ENCODE measurements around the gene DLX6. TPM values are rescaled to one million over a fixed set of nuclear protein-coding genes. Genes with fewer than 3 reads are reported as not detected.
"Not testable (repeated sequence)": the region's sequence is repeated elsewhere in the genome, so short reads cannot be mapped to it uniquely, and the experiment has no call there.

Gene DLX6
- polyA plus RNA-seq, 5 donors = 0.05 to 0.10 TPM; not detected in 3

DNA sequence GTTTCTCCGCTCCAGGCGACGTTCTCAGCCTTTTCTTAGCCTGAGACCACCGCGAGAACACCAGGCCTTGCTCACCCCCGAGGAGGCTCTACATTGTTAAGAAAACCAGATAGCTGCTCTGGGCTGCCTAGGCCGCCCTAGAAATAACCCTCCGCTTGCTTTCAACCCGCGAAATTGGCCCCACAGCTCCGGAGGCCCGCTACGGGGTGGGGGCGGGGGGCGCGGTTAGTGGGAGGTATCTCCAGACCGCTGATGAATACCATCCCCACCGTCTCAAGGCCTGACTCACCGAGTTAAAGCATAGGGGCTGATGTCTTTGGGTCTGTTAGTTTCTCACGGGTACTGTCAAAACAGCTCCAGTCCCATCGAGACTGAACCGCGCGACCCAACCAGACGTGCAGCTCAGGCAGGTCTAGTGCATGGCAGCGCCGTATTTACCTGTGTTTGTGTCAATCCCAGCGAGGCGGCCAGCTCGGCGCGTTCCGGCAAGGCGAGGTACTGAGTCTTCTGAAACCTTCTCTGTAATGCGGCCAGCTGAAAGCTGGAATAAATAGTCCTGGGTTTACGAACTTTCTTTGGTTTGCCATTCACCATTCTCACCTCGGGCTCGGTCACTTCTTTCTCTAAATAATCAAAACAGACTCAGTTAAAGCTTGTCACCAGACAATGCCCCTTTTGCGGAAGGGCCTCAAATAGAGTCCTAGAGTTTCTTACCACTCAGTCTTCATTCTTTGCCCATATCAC lies 16.6 kb downstream of the DLX6 start:
- no peak for DNase-seq

DNA sequence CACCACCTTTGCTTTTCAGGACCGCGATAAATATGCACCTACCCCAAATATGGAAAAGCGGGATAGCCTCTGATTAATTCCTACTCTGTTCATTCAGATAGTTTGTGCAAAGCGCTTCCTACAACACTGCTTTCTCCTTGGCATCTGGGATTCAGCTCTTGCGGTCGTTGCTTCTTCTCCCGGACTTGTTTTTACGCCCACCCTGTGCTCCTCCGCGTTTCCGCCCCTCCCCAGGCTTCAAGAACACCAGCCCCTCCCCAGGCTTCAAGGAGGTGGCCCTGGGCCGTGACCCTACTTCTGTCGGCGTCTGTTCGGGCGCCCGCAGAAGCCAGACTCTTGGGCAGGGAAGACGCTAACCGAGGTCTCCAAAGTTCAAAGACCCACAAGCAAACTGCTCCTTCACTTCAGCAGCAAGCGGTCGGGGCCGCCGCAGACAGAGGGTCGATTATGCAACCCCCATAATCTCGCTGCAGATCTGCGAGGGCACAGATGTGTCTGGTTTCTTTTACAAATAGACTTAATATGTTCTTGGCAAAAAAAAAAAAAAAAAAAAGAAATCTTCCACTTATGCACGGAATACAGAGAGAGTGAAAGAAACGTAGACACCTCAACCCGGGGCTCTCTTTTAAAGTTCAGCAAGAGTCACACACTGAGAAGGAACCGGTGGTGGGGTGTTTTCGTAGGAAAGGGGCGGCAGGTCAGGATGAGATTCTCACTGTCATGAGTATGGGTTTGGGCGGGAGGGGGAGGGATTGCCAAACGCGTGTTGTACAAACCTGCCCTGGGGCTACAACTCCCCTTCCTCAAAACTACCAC lies 17.3 kb downstream of the DLX6 start:
- DNase-seq = no peak

DNA sequence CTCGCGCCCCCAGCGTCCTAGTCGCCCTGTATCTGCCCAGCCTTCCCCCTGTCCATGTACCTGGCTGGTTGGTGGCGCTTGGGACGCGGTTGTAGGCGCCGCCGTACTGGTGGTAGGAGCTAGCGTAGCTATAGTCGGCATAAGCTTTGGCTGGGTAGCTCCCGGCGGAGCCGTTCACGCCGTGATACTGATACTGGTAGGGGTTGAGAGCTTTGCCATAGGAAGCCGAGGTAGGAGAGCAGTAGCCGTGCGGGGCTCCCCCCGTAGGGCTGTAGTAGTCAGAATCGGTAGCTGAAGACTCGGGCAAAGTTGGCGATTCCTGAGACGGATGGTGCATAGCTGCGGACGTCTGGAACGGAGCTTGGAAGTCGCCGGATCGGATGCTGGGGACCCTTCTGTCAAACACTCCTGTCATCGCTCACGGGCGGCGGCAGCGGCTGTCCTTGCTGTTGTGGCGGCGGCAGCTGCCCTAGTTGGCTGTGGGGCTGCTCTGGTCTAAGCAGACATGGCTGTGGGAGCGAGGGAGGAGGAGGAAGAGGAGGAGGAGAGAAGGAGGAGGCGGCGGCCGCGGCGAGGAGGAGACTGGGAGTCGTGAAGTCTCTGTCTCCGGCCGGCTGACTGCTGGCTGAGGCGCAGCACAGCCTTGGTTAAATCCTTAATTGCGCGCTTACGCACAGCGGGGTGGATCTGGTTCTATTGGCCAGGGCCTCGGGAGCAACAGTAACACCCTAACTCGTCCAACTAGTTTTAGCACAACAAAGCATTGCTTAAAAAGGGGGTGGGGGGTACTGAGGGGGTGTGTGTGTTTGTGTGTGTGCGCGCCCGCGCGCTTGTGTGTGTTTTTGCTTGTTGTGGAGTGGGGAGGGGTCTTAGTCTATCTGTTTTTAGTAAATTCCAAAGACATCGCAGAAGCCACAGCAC lies 19.1 kb downstream of the DLX6 start, which contains the start of gene DLX5:
Gene DLX5 (minus strand): TSS at position 623 of the 921 bp plus-strand sequence. CDS start 208 bp downstream, at position 415.
- DNase-seq = peak; percentile 79 to 84

DNA sequence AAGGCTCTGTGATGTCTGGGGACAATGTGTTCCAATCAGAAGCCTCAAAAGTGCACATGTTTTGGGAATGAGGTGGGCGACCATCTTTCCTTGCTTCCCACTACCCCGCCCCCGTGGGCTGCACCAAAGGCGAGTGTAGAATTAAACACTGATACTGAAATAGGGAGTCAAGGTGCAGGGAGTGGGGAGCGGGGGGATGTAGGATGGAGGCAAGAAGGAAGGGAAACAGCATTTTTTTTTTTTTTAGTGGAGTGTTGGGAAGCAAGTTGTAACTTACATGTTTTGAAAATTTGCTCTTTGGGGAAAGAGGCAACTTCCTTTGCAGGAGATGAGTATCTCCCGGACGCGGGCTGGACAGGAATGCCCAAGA lies 19.8 kb downstream of the DLX6 start:
- no peak for DNase-seq

DNA sequence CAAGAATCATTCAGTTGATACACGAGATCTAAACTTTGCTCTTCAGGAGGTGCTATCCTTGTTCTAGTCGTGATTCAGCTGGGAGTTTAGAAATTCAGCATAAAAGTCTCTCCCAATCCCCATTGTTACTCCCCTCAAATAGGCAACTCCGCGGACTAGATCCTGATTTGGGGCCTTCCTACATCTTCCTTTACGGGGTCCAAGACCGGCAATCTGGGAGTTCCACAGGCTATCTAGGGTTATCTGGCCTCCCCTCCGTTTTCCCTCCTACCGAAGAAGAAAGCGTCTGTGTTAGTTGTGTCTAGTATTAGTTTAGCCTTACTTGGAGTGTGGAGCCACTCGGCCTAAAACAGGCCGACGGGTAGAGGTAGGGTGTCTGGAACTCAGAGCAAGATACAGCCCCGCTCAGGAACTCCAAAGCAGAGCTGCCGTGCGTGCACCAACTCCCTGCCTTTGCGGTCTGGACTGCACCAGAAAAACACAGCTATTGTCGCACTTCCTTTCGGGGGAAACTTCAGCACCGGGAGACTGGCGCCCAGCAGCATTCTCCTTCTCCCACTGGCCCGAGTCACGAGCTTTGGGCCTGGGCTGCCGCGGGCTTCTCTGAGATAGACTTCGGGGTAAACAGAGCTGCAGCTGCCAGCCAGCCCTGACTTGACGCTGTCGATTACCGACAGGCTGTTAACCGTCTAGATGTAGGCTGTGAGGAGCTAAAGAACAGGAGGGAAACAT lies 20.8 kb downstream of the DLX6 start:
- DNase-seq = no peak

DNA sequence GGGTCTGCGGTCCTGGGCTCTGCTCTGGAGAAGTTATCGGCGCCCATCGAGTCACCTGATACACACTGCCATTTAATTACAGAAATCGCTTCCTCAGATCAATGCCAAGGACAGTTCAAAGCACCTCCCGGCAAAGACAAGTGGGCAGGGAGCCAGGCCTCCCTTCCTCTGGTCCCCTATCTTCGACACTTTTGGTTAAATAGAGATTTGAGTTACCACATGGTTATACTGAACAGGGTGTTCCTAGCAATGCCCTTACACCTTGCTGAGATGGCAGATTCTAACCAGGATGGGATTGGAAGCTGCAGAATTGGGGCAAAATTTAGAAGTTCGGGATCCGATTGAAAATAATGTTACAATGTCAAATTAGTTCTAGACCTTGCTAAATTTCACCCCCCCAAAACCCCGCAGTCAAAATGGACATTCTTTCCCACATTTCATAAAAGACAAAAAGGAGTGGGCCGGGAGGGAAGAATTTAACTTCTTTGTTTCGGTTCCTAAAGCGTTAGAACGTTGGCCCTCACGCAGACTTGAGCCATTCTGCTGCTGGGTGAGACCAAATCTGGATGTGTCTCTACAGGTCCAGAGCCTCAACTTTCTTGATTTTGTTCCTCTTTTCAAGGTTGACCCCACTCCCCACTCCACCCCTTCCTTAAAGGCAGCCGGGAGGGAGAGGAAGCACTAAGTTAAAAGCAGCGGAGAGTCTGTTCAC lies 21.5 kb downstream of the DLX6 start:
- DNase-seq = no peak

DNA sequence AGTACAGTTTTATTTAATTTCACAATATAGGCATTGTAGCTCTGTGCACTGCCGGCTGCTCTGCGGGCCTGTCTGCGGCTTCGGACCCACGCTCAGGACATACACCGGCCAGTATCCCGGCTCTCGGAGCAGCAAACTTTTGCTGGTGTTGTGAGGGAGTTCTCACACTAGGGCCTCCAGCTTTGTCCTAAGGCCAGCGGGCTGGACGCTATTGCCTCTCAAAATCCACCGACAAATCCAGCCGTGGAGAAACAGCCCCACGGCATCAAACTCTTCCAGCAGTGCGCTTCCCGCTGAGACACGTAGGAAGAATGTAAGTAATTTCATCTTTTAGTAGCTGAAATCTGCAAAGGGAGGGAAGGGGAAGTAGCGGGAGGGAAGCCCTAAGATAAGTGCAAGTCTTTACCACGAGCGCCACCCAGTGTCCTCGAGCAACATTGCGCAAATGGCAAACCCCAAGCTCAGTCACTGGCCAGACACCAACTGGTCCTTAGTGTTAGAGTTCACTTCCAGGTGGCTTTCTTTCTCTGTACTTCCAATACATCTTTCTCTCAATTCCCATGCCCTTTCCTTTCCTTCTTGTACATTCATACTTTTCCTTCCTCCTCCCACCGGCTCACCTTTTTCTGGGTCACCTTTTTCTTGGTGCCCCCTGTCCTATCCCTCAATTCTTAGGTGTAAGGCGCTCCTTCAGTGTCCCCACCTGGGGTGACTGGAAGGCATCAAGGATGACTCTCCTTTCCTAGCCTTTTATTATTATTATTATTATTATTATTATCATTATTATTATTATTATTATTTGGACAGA lies 22.3 kb downstream of the DLX6 start:
- peak; percentile 81 to 84 for DNase-seq

DNA sequence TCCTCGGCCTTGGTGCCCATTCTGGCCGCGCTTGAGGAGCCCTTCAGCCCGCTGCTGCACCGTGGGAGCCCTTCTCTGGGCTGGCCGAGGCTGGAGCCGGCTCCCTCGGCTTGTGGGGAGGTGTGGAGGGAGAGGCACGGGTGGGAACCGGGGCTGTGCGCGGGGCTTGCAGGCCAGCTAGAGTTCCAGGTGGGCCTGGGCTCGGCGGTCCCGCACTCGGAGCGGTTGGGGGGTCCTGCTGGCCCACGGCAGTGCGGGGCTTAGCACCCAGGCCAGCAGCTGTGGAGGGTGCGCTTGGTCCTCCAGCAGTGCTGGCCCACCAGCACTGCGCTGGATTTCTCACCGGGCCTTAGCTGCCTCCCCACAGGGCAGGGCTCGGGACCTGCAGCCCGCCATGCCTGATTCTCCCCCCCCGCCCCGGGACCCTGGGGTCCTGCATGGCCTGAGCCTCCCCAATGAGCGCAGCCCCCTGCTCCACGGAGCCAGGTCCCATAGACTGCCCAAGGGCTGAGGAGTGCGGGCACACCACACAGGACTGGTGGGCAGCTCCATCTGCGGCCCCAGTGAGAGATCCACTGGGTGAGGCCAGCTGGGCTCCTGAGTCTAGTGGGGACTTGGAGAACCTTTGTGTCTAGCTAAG lies 29.0 kb downstream of the DLX6 start:
- DNase-seq = not testable (repeated sequence)

DNA sequence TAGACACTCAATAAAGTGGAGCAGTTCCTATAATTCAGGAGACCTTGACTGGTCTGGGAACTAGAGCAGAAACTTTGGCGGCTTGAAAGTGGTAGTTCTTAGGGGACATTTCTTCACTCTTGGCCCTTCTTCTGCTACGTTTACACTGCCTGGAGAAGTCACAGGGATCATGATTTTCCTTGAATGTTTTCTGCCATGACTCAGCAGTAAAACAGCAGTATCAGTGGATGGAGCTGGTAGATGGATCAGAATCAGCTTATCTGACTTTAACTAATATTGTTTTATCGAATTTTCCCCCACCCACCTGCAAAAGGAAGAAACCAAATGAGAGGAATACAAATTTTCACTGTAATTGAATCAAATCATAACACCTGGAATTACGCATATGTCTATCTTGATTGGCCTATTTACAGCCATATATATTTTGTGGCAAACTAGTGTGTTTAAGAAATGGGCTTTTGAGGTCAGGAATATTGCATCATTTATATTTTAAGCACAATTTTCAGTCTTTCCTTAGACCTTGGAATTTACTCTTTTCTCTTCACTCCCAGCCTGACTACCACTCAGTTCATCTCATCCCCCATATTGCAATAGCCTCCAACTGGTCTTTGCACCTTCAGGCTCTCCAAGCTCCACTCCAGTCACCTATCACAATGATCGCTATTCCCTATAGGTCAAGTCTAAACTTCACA lies 34.2 kb downstream of the DLX6 start:
- no peak for DNase-seq

DNA sequence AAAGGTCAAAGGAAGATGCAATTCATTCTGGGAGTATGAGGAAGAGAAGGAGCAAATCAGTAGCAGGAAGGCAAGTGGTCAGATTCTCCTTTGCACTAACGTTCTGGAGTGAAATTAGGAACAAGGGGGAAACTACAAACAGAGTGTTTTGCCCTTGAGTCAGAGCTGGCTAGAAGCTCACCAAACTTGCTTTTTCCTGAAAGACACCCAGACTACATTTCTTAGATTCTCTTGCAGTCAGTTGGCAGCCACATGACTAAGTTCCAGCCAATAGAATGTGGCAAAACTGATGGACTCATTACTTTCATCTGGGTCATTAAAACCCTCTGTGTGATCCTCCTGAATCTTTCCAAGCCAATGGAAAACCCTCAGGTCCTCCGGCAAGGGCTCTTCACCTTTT lies 37.9 kb downstream of the DLX6 start:
- no peak for DNase-seq

Other genes starting within 250 kb of the DLX6 start
- 10 to 100 TPM; 10.0 to 17.9 (median 13.0) TPM for gene DLX5, start 19.3 kb downstream of the DLX6 start, polyA plus RNA-seq (ENCODE audit: insufficient read depth in 1 of 5, insufficient read length in 5 of 5, low replicate concordance in 1 of 5)
- 10 to 100 TPM; 27.9 to 37.3 (median 34.0) TPM for gene SDHAF3, start 112.1 kb downstream of the DLX6 start, polyA plus RNA-seq (ENCODE audit: insufficient read depth in 1 of 5, insufficient read length in 5 of 5, low replicate concordance in 1 of 5)

Measured in right lung (tissue), 5 donors.